Measurements from ENCODE around the gene PI4KA.

The PI4KA gene

DNA sequence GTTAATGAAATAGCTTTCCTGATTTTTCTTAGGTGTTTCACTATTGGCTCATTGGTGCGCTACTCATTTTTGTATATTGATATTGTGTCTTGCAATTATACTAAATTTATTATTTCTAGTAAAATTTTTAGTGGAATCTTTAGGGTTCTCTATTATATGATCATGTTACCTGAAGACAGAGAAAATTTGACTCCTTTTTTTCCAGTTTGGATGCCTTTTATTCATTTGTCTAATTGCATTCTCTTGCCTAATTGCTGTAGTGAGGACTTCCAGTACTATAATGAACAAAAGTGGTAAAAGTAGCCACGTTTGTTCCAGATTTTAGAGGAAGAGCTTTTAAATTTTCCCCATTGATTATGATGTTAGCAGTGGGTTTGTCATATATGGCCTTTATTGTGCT, 198.7 kb downstream of the PI4KA start:
- DNase-seq = no peak

DNA sequence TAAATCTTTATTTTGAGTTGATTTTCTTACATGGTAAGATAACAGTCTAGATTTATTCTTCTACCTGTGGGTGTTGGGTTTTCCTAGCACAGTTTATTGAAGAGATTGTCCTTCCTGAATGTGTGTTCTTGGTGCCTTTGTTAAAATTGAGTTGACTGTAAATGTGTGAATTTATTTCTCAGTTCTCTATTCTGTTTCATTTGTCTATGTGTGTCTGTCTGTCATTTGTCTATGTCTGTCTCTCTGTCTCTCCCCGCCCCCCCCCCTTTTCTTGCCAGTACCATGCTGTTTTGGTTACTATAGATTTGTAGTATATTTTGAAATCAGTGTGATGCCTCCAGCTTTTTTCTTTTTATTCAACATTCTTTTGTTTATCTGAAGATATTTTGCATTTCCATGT, 199.4 kb downstream of the PI4KA start:
- no peak for DNase-seq

DNA sequence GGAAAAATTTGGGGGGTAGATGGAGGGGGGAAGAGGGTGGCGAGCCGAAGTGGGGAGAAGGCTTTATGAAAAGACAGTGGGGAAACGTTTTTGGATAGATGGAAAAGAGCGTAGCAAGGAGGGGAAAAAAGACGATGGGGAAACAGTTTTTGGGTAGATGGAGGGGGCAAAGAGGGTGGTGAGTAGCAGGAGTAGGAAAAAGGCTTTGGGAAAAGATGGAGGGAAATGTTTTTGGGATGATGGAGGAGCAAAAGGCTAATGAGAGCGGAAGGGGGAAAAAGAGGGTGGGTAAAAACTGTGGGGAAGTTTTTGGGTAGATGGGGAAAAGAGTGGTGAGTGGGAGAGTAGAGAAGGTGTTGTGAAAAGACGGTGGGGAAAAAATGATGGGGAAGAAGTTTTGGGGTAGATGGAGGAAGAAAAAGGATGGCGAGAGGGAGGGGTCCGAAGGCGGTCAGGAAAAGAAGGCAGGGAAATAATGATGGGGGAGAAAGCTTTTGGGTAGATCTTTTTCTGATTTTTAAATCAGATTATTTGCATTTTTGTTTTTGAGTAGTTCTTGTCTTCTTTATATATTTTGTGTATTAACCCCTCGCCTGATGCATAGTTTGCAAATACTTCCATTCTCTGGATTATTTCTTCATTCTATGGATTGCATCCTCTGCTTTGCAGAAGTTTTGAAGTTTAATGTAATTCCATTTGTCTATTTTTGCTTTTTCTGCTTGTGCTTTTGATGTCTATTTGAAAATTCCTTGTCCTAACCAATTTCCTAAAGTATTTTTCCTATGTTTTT, 200.0 kb downstream of the PI4KA start:
- DNase-seq = no peak

DNA sequence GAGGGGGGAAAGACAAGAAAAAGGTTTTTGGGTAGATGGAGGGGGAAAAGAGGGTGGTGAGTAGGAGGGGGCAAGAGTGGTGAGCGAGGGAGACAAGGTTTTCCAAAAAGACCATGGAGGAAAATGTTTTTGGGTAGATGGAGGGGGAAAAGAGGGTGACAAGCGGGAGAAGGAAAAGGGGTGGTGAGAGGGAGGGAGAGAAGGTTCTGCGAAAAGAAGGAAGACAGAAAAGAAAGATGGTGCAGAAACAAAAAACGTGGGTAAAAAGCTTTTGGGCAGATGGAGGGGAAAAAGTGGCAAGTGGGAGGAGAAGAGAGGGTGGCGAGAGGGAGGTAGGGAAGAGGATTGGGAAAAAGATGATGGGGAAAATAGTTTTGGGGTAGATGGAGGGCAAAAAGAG, 200.6 kb downstream of the PI4KA start:
- DNase-seq = no peak

All from MV-4-11 (cell line).